LHCN-M2 (cell line): ENCODE data around the gene NEUROG1. TPM values are rescaled to one million over a fixed set of nuclear protein-coding genes. Genes with fewer than 3 reads are reported as not detected.
"Not testable (repeated sequence)": the region's sequence is repeated elsewhere in the genome, so short reads cannot be mapped to it uniquely, and the experiment has no call there.

Source experiments
- DNase-seq: peaks from one replicate; pipeline ENCODE4 v3.0.0-alpha.2; 2012; ENCODE audit warnings: low read depth
- total RNA-seq: library from RNA; depleted of rRNA; stranded (reverse); fragments of >200 nt; gene quantifications from 2 replicates; pipeline ENCODE4 v1.2.3, GENCODE V29; 2014; rRNA removed

NEUROG1 gene
- total RNA-seq, 1 experiment from 2014 or later: not detected

DNA sequence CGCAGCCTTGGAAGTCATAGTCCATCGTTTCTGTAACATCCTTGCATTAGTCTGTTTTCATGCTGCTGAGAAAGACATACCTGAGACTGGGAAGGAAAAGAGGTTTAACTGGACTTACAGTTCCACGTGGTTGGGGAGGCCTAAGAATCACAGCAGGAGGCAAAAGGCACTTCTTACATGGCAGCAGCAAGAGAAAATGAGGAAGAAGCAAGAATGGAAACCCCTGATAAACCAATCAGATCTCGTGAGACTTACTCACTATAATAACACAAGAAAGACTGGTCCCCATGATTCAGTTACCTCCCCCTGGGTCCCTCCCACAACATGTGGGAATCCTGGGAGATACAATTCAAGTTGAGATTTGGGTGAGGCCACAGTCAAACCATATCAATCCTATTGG lies 40.2 kb downstream of the NEUROG1 start:
- not testable (repeated sequence) for DNase-seq

DNA sequence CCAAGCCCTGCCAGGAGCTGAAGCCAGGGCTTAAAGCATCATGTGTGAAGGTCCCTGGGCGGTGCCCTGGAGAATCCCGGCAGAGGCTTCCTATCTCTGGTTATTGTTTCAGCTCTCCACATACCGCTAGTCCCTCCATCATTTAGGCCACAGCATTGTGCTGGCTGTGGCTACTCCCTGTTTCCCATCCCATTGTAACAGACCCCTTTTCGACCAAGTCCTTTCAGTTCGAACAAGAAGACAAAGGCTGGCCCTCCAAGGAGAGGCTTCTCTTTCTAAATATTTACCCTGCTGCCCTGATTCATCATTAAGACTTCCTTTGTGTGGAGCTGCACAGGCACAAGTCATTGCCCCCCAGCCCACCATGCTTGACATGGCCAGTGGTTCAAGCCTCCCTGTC lies 41.6 kb downstream of the NEUROG1 start:
- no peak for DNase-seq

DNA sequence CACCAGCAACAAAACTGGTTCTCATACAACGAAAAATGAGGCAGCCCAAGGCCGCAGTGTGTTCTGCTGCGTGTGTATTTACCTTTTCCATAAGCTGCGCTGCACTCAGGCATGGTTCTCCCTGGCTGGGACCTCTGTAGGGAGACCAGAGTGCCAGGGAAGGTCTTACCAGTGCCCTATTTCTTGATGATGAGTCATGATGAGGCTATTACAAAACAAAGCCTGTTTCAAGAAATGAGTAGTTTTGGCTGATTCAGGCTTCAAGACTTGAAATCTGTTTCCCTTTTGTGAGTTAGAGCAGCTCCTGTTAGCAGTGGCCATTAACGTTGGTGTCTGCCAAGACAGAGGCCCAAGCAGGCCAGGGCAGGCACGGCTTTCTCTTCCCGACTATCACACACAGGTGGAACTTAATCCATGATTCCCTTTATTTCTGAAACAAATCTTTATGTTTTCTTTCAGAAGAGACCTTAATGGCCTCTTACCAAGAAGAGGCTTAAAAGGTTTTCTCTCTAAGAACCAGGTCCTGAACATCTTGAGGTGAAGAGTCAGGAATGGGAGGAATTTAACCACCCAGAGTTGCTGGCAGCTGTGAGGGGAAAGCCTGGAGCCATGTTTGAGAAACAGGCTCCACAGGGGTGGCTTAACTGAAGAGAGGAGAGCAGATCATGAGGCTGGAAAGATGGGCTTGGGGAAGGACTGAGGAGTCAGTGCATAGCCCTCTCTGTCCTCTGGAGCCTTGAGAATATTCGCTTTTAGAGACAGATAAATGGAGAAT lies 42.2 kb downstream of the NEUROG1 start:
- peak; percentile 87 for DNase-seq

DNA sequence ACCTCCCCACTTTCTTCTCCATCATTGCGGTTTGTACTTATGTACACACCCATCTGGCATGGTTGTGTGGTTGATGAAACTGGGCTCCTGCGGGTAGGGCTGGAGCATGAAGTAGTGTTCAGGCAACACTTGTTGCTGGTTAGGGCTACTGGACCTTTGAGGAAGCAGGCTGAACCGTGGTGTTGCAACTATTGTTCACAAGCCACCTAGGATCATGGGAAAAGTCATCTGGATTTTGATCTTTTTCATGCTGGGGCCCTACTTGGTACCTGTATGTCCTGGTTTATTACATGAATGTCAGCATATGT lies 43.5 kb downstream of the NEUROG1 start:
- no peak for DNase-seq

DNA sequence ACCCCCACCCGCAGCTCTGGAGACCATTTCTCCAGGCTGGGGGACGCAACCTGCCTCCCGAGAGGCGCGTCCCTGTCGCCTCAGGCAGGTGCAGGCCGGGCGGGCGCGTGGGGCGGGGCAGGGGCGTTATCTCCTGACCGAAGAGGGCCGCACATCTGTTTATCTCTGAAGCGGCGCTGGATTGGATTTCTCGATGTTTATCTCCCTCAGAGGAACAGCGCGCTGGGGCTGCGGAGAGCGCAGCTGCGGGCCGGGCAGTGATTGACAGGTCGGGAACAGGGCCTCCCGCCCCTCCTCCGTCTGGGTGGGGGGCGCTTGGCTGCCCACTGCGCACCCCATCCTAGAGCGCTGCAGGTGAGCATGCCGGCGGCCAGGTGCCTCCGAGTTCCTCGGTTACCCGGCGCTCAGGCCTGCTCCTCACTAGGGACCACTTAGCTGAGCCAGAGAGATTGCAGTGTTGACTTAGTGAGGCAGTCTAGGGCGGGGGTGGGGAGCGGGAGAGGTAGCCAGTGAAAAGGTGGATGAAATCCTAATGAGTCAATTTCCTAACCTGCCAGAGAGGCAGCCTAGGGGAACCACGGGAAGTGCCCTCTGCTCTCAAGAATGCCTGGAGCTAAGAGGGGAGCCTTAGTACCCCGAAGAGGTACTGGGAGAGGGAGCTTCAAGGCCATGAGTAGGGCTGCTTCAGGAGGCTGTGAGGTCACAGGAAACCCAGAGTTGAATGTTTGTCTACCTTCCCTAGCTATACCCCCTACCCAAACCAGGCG lies 44.0 kb downstream of the NEUROG1 start:
- DNase-seq: no peak

DNA sequence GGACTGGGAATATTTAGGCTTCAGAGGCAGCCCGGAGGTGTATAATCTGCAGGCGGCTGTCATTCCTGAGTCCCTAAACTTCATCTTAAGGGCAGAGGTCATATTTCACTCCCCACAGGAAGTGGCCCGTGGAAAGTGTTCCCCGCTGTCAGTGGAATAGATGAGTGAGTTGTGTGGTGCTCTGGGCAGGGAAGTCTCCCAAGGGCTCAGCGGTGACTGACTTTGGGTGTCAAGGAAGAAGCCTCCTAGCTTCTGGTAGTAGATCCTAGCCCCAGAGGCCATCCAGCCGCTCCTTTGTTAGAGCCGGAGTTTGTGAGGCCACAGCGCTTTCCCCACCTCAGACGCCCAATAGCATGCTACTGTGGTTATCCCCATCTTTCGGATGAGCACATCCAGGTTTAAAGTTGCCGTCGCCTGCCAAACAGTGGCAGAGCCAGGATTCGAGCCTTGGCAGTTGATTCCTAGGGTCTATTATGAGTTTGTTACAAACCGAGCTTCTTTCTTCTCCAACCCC lies 44.7 kb downstream of the NEUROG1 start:
- no peak for DNase-seq

DNA sequence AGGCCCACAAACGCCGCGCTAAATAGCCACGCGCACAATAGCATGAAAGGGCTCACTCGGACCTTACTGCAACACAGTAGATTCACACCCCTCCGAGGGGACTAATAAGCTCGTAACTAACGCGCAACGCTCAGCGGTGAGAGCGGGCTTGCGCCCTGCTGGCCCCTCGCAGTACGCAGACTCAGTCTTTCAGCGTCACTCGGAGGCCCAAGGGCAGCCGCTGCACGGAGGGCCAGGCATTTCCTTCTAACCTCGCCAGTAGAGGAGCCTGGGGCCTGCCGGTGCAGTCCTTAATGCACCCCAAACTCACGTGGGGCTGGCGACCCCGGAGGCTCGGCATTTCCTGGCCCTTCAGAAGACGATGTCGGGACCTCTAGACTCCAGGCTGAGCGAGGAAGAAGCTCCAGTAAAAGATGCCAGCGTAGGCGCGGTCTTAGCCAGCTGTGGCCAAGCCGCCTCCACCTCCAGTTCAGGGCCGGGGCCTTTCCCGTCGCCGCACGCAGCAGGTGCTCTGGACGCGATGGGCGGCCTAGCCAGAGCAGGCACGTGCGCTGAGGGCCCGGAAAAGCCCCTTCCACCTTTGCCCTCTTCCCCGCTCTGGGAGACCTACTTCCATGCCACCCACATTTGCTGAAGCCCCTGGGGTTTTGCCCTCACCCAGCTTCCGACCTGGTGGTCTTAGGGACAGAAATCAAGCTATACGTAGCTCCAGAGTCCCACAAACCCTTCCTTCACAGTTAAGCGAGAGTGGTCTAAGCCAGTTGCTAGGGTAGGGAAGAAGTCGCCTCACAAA lies 45.3 kb downstream of the NEUROG1 start:
- no peak for DNase-seq

DNA sequence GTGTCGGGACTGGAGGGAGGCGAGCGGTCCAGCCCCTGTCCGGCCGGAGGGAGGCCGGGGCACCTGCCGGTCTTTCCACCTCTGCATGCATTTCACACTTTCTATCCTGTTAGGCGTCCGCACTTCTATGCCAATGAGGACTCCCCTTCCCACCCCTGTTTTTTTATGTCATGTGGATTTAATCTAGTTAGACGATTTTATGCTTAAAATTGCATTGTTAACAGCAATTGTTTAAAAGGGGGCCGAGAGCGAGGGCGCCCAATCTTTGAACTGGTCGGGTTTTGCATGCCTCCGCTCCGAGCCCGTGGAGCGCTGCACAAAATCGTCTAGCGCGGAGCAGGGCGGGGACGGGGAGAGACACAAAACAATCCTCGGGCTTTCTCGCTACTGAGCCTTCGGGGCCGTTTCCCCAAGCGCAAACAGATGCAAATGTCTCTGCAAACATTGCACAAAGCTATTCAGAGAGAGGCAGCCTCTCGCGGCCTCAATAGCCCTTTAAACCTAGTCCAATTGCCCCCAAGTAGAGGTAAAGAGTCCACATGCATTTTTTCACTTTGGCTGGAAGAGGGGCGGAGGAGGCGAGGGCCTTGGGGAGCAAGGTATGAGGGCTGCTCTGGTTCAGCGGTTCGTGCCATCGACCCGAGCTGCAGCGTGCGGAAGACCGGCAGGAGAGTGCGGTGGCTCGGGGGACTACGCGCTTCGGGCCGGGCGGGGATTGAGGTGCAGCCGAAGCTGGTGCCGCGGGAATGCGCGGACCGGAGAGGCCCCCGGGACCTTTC lies 46.1 kb downstream of the NEUROG1 start:
- no peak for DNase-seq

DNA sequence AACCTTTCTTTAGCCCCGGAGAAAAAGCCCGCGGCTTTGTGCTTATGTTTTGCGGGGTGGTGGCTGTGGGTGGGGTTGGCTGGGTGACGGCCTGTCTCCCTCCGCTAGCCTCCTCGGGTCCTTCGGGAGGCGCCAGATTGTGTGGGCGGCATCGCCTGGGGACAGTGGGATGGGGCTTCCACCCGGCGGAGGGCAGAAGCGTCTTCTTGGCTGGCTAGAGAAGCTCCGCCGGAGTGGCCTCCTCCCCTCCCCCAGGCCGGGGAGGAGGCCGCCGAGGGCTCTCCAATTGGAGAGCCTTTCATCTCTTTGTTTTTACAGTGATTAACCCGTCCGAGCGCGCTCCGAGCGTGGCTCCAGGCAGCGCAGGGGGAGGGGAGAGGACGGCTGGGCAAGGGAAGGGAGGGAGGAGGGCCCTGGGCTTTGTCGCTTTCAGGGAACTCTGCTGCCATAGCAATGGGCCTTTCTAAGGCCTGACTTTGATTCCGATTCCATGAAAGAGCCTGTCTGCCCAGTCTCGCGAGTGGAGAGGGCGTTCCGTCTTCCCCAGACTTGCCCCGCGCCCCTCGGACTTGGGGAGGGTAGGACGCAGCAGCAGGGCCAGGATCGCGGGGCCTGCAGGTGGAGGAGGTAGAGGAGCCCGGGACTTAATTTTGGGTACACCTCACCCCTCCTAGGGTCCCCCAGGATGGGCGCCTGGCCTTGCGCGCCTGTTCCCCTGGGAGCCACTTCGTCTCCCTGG lies 46.9 kb downstream of the NEUROG1 start:
- peak; percentile 75 for DNase-seq

DNA sequence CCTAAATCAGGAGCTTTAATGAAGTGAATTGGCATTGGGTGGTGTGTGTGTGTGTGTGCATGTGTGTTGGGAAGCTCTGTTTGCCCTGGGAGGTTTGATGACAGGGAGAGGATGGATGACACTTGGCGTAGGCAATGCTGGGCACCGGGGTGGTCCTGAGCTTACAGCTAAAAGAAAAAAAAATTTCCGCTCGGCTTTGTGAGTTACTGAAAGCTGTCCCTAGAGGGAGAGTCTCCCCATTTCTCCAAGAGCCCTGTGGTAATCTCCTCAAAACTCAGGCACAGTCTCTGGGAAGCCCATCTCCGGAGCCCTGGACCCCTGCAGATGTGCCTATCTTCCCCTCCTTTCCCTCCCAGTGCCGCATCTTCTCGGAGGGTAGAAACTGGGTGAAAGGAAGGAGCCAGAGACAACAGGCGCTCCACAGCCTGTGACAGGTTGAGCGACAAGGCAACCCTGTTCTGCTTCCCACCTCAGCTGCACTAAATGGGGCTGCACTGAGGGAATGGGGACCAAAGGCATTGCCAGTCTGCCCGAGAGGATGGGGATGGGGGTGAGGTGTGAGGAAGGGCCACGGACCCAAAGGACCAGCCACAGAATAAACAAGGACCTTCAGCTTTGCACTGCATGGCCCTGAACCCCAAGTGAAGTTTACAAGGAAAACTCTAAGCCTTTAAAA lies 47.8 kb downstream of the NEUROG1 start:
- DNase-seq: no peak

DNA sequence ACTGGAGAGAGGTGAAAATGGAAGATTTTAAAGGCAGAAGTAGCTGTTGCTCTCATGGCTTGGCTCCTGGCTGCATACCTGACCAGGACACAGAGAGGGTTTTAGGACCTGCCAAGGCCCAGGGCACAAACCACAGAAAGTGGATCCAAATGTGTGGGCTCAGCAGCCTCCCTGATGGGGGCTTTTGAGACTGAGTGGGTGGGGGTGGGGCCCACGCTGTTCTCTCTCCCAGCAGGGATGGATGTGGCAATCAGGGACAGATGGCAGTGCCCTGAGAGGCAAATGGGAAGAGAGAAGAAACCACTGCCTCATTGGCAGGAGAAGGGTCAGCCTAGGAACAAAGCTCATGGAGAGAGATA lies 48.7 kb downstream of the NEUROG1 start:
- no peak for DNase-seq

DNA sequence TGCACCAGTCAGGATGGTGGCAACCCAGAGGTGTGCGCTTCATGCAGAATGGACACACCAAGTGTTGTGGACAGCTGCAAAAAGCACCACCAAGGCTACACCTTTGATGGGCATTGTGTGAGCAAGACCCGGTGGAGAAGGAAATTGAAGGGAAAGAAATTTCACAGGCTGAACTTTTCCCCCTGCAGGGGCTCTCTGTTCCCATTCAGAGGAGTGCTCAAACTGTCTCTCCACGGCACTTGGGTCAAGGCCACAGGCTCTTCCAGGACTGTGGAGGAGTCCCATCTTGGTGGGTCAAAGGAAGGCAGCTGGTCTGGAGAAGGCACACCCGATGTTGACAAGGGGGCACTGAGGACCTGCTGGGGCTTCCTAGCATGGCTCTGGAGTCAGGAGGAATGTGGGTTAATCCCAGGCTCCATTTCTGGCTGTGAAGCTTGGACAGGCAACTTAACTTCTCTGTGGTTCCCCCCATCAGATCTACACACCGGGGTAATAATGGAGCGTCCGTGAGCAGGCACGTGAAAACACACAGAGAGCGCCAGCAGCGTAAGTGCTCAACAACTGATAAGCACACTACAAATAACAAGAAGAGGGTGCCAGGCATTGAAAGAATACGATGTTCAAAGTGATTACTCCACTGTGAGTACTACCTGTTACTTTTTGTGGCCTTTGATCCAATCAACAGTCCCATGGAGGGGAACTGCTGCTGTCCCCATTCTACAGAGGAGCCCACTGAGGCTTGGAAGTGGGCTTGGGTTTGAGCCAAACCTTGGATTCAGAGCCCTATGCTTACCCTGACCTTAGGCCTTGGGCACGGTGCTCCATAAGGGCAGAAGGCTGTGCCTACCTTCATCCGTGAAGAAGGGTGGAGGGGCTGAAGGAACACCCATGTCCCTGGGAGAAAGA lies 49.4 kb downstream of the NEUROG1 start:
- DNase-seq: no peak

DNA sequence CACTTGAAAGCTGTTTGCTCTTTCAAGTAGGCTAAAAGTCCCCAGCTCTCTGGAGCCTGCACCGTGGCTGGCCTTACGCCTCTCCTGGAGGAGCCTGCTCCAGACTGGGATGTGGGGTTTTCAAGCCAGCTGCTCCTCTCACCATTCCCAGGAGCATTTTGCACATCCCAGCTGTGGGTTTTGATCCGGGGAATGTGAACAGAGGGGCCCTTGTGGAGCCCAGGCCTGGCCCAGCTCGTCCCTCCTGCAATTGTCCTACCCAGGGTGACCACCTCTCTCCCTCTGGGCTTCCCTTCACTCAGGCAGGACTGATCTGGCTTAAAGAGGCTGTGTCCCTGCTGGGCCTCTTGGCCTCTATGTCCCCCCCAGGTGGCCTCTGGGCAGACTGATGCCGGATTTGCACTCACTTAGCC lies 51.1 kb downstream of the NEUROG1 start:
- DNase-seq: no peak

Other genes starting within 250 kb of the NEUROG1 start
- gene MACROH2A1, start 136.7 kb downstream of the NEUROG1 start, total RNA-seq: 175 and 183 TPM in 2 replicates
- gene DCANP1, start 88.6 kb downstream of the NEUROG1 start, total RNA-seq: not detected in 2 replicates
- gene TIFAB, start 83.6 kb downstream of the NEUROG1 start, total RNA-seq: not detected in 2 replicates
- not detected in 2 replicates for gene CXCL14, start 43.0 kb upstream of the NEUROG1 start, total RNA-seq